Fibroblast of peridontal ligament (primary cell): ENCODE measurements around the gene STOX2.

Experiments used
- DNase-seq: peaks from one replicate; pipeline ENCODE4 v3.0.0-alpha.2; 2010; ENCODE audit errors: extremely low read depth

STOX2 gene, protein sequence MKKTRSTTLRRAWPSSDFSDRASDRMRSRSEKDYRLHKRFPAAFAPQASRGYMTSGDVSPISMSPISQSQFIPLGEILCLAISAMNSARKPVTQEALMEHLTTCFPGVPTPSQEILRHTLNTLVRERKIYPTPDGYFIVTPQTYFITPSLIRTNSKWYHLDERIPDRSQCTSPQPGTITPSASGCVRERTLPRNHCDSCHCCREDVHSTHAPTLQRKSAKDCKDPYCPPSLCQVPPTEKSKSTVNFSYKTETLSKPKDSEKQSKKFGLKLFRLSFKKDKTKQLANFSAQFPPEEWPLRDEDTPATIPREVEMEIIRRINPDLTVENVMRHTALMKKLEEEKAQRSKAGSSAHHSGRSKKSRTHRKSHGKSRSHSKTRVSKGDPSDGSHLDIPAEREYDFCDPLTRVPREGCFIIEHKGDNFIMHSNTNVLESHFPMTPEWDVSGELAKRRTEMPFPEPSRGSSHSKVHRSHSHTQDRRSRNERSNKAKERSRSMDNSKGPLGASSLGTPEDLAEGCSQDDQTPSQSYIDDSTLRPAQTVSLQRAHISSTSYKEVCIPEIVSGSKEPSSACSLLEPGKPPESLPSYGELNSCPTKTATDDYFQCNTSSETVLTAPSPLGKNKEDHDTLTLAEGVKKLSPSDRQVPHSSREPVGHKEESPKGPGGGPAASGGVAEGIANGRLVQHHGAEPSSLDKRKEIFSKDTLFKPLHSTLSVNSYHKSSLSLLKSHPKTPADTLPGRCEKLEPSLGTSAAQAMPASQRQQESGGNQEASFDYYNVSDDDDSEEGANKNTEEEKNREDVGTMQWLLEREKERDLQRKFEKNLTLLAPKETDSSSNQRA (N-terminal part only)

GRCh38 chr4:183905081-183905592 lies at the start of gene STOX2:
STOX2 (plus strand) TSS chr4:183905307; CDS start chr4:183906791, 1,484 bp downstream.
- no peak for DNase-seq

DNA sequence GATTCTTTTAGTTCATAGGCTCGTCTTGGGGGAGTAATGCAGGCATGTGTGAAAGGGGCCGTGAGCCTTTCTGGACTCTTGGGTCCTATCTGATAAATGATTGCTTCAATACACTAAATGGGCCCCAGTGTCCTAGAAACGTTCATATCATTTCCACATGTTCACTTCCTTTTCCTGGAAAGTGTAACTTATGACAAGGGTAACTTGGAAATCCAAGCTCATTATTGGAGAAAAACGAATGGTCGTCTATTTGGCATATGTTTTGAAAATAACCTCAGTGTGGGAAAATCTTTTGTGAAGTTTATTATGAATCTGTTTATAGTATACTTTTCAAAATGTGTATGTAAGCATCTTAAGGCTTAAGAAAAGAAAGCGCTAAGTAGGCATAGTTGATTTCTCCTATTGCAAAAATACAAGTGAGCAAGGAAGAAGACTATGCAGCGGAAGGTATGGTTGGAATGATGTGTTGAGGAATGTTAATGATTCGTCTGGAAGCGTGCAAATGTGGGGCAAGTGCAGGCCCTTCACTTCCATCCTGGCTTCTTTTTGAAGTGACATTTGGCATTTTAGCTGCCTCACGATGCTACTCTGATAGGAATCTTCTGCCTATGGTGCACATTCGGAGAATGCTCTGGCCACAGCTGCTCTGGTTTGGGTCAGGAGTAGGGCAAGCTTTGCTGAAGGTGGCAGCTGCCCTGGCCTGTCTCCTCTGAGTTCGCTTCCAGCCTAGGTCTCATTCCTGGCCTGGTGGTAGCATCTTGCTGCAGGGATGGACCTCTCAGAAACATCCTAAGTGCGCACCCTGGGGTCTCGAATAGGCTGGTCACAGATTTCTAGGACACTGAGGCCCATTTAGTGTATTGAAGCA lies 49.5 kb upstream of the STOX2 start:
- no peak for DNase-seq

DNA sequence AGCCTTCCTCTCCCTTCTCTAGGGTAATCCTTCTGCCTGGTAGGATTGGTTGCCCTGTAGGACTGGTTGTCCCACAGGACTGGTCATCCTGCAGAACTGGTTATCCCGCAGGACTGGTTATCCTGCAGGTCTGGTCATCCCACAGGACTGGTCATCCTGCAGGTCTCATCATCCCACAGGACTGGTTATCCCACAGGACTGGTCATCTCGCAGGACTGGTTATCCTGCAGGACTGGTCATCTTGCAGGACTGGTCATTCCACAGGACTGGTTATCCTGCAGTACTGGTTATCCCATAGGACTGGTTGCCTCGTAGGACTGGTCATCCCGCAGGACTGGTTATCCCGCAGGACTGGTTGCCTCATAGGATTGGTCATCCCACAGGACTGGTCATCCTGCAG lies 48.1 kb upstream of the STOX2 start:
- no peak for DNase-seq

DNA sequence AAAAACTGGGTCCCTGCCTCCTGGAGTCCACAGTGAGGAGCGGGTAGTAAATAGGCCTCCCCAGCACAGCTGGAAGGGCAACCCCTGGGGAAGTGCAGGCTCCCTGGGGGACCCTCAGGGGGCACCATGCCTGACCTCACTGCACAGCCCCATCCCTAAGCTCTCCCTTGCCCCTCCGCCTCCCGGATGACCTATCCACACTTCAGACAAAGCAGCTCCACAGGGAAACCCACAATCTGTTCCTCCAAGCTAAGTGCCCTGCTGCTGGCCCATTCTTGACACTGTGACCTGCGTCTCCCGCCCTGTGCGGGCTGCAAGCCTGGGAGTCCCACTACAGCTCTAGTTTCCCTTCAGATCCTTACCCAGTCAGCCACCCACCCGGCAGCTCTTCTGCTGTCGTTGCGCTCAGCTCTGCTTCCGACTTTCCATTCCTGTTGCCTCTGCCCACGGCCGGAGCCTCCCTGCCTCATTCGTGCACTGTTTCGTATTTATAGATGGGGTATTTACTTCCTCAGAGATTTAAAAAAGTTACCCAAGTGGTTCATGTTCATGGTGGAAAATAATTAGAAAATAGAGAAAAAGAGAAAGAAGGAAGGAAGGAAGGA lies 47.0 kb upstream of the STOX2 start:
- no peak for DNase-seq

DNA sequence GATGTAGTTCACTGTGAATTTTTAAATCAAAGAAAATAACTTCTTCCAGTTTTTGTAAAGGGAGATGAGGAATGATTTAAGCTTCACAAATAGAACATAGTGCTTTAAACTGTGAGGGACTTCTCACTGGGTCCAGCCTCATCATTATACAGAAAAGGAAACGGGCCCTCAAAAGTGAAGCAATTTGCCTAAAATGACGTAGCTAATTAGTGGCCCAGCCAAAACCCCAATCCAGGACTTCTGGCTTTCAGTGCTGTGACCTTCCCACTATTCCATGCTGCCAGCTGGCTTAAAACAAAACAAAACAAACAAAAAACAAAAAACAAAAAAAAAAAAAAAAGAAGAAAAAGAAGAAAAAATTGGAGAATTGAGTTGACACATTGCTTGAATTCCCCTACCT lies 45.0 kb upstream of the STOX2 start:
- no peak for DNase-seq

DNA sequence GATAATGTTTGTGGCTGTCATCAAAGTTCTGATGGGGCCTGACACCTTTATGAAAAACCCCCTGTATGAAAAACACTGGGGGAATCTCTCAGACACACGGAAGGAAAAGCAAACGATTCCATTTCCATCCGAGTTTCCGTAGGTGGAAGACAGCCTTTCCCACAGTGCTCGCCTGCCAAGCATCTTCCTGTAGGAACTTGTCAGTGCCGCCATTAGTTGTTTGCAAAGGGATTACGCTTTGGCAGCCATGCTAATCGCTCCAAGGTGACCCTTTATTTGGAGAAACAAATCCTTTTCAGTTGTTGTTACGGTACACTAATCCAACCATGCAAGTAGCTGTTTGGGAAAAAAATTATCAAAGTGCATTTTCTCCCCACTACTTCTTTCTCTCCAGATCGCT lies 44.4 kb upstream of the STOX2 start:
- no peak for DNase-seq

- no peak for DNase-seq
Measured at GRCh38 chr4:183861426-183861825, 43.7 kb upstream of the STOX2 start.

- DNase-seq, result no peak
Measured at GRCh38 chr4:183863155-183863825, 41.8 kb upstream of the STOX2 start.

GRCh38 chr4:183867247-183867646 lies 37.9 kb upstream of the STOX2 start:
- DNase-seq, result no peak

DNA sequence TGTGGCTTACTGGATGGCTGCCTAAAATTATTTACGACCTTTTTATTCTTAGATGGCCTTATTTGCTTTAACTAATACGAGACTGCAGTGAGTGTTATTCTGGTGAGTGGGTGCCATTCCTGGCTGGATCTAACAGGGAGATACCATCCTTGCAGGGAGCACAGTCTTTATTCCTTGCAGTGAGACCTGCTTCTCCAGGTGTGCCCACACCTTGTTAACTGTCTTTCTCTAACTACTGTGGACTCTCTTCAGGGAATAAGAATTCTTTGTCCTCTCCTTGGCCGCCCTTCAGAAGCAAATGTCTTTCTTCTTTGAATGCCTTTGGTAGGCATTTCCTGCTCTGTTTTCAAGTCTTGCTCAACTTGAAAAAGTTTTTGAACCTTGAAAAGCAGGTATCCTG lies 34.1 kb upstream of the STOX2 start:
- no peak for DNase-seq

GRCh38 chr4:183871581-183871980 lies 33.5 kb upstream of the STOX2 start:
- DNase-seq, result no peak

DNA sequence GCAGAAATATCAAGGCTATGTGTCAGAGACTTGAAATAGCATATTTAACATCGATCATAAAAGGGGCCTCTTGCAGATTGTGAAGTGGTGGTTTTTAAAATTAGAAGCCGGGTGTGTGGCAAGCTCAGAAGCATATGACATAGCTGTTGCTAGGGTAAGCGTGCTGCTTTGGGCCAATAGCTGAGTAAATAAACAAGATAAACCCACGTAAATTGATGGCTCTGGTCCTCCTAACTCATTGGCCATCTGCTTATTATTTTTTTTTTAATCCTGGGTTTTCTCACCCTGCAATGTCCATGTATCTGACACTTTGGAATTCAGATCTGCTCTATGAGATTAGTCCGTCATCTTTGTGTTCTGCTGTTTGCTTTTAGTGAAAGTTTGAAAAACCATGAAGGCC lies 32.6 kb upstream of the STOX2 start:
- DNase-seq, result no peak

GRCh38 chr4:183873409-183874185 lies 31.5 kb upstream of the STOX2 start:
- no peak for DNase-seq

DNA sequence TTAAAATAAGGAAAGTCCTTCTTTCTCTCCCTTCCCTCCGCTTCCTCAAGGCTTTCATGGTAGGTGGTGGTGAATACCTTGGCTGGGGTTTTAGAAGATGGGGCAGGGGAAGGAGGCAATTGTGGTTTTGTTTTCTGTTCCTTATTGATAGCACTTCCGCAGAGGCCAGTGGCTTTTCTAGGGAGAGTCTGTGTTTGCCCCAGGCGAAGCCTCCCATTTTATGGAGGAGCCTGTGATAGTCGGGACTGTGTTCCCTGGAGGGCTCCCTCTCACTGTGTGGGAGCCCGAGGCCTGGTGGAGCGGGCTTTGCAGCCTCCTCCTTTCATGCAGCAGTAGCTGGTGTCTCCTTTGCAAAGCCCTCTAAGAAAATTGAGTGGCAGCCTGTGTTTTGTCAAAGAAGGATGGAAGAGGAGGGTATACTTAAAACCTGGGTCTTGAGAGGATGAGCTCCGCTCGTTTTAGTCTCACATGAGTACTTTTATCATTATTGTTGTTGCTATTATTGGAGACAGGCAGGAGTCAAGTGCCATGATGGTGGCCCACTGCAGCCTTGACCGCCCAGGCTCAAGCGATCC lies 29.8 kb upstream of the STOX2 start:
- no peak for DNase-seq

GRCh38 chr4:183876268-183876934 lies 28.7 kb upstream of the STOX2 start:
- DNase-seq, result peak; percentile 69

DNA sequence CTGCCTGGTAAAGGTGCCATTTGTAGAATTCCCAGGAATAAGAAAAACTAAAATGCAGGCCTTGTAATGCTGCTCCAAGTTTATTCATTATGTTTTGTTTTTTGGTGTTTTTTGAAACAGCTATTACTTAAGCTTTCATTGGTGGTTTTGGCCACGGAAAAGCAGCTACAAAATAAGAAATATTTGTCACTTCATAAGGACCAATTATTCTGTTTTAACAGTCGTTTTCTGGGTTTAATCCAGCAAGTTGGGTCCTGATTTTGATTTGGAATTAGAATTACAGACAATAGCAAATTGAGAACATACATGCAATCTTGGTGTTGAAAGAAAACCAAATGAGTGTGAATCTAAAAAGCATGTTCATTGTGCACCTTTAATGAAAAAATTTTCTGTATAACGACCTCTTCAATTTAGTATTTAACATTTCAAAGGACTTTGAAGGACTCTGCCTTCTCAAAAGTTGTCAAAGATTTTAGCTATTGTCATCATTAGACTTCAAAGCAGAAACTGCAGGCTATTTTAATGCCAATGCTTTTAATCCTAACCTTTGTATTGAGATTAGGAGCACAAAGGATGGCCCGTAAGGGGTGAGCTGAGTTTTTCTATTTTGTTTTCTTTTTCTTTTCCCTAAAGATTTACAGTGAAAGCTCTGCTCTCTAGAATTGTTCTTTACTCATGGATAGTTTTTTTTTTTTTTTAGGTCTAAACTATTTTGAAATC lies 26.7 kb upstream of the STOX2 start:
- DNase-seq, result no peak

DNA sequence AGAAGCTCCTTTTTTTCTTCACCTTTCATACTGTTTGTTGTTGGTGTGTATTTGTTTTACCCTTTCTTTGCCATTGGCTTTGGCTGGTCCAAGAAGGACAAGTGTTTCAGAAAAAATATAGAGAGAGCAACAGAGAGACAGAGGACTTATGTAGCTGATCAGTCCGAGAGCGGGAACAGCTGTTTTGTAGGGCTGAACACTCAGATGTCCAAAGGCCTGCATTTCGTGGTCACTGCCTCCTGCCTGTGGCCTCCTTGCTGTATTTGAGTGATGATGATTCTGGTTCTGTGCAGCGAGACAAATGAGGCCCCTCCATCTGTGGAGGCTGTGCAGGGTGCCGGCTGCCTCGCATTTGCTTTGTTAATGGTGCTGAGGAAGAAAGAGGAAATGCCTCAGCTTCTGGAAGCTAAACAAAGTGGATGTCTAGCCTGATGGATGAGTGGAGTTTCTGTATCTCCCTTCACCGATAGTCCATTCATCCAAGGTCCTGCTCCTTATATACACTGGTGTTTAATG lies 19.8 kb upstream of the STOX2 start:
- DNase-seq, result no peak

DNA sequence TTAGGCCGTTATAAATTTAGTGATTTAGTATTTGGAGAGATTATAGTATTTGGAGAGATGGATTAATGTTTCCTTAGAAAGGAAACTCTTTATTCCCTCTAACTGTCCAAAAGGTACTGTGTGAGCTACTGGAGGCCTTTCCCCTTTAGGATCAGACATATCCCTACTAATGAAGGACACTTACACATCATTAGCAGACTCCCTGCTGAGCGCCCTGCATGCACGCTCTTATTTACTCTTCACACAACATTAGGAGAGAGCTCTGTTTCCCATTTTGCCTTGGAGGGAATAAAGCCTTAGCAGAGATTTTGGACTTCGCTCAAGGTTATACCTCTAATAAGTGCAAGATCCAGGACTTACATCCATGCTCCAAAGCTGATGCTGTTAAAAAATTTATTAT lies 17.8 kb upstream of the STOX2 start:
- no peak for DNase-seq
